GM12878 (cell line): ENCODE data around the gene TMEM135. TPM values are rescaled to one million over a fixed set of nuclear protein-coding genes. Genes with fewer than 3 reads are reported as not detected.

Experiments used
- ATAC-seq: fragments of 200-7000 bp; cut with Tn5 transposase; 3 replicates; pipeline ENCODE4 v1.9.1; 2020; ENCODE audit warnings: mild to moderate bottlenecking, moderate library complexity
- BruUV-seq: library from RNA; stranded (reverse); fragments of 400-500 nt; replicated peaks from 2 replicates; lab custom pipeline; 2021; lab: Mats Ljungman, UMichigan
- CTCF ChIA-PET: fragments of 300-600 bp; sonication (Branson Sonifier 250); formaldehyde crosslinking; extraction: SDS; loops from one replicate; lab custom pipeline; 2021; ENCODE audit warnings: inconsistent platforms; lab: Yijun Ruan, JAX
- POLR2A ChIA-PET: fragments of 350-600 bp; formaldehyde crosslinking; extraction: SDS; loops from one replicate; lab custom pipeline; 2021; ENCODE audit warnings: inconsistent platforms; lab: Charles Lee
- RAD21 ChIA-PET: fragments of 300-600 bp; sonication (Branson Sonifier 250); formaldehyde crosslinking; loops from one replicate; lab custom pipeline; 2023; ENCODE audit warnings: antibody characterized with exemption; ENCODE audit not compliant: unreplicated experiment; lab: Charles Lee
- SMC1A ChIA-PET: fragments of 300-600 bp; sonication (Branson Sonifier 250); formaldehyde crosslinking; loops from one replicate; lab custom pipeline; 2023; ENCODE audit not compliant: unreplicated experiment, uncharacterized antibody; lab: Charles Lee
- DNase-seq: peaks from one replicate; pipeline ENCODE4 v3.0.0-alpha.2; 2011; ENCODE audit warnings: low read depth, low spot score
- FAIRE-seq: peaks from 3 replicates; lab custom pipeline; 2011; peaks lifted over from hg19 to GRCh38; lab: Jason Lieb, UNC
- H2AFZ ChIP-seq: 2 replicates; pipeline ENCODE4 v1.6.0; 2011; ENCODE audit warnings: low read depth, low read length, control low read depth; ENCODE audit not compliant: control insufficient read depth
- H3K27ac ChIP-seq: 2 replicates; pipeline ENCODE4 v1.5.1; 2011; ENCODE audit warnings: control low read depth; ENCODE audit not compliant: control insufficient read depth, insufficient read depth
- H3K27me3 ChIP-seq, 2 experiments: replicated peaks in 1 of 2; 2 replicates each; pipeline versions ENCODE4 v1.6.0 to v1.6.1; 2011; ENCODE audit warnings: low read length in 1 of 2; ENCODE audit not compliant: control insufficient read depth in 2 of 2, insufficient read depth in 2 of 2
- H3K36me3 ChIP-seq, 2 experiments: 2 replicates each; pipeline ENCODE4 v1.5.1; 2011; ENCODE audit warnings: low read length in 1 of 2; ENCODE audit not compliant: control insufficient read depth in 2 of 2, insufficient read depth in 2 of 2
- H3K4me1 ChIP-seq: 2 replicates; pipeline ENCODE4 v1.6.1; 2011; ENCODE audit warnings: mild to moderate bottlenecking, low read length, moderate library complexity, mixed read lengths; ENCODE audit not compliant: control insufficient read depth, insufficient read depth
- H3K4me2 ChIP-seq: 2 replicates; pipeline ENCODE4 v1.6.0; 2011; ENCODE audit warnings: control low read depth; ENCODE audit not compliant: control insufficient read depth, insufficient read depth
- H3K4me3 ChIP-seq: fragments of 200-600 bp; sonication (generic); 2 replicates; pipeline ENCODE4 v1.5.1; 2016
- H3K79me2 ChIP-seq: 2 replicates; pipeline ENCODE4 v1.6.0; 2011; ENCODE audit warnings: low read length; ENCODE audit not compliant: control insufficient read depth, insufficient read depth
- H3K9ac ChIP-seq: 2 replicates; pipeline ENCODE4 v1.8.0; 2011; ENCODE audit warnings: low read length, control low read depth, mixed read lengths; ENCODE audit not compliant: control insufficient read depth, insufficient read depth
- H3K9me3 ChIP-seq: replicated peaks from 3 replicates; pipeline ENCODE4 v1.5.1; 2011; ENCODE audit warnings: mild to moderate bottlenecking, low read length; ENCODE audit not compliant: control insufficient read depth, insufficient read depth
- H4K20me1 ChIP-seq: 2 replicates; pipeline ENCODE4 v1.6.0; 2011; ENCODE audit not compliant: control insufficient read depth, insufficient read depth
- CBX5 ChIP-seq: sonication (generic); IDR thresholded peaks from 2 replicates; pipeline ENCODE4 v1.6.1; 2016; ENCODE audit warnings: low read depth, moderate library complexity, mild to moderate bottlenecking, inconsistent platforms
- ESRRA ChIP-seq: IDR thresholded peaks from 2 replicates; pipeline ENCODE4 v1.6.1; 2012; ENCODE audit warnings: mild to moderate bottlenecking, low read length, improper control_type of control experiment
- FOS ChIP-seq: IDR thresholded peaks from 3 replicates; pipeline ENCODE4 v1.6.1; 2011; ENCODE audit warnings: borderline replicate concordance; ENCODE audit not compliant: insufficient read length; ENCODE audit errors: extremely low read depth
- JUND ChIP-seq: IDR thresholded peaks from 2 replicates; pipeline ENCODE4 v1.6.1; 2012; ENCODE audit warnings: low read depth, mild to moderate bottlenecking, low read length, improper control_type of control experiment, moderate library complexity
- KDM1A ChIP-seq: fragments of 200-600 bp; sonication (generic); IDR thresholded peaks from 2 replicates; pipeline ENCODE4 v1.6.1; 2016; ENCODE audit warnings: borderline replicate concordance
- MEF2A ChIP-seq: IDR thresholded peaks from 2 replicates; pipeline ENCODE4 v1.6.1; 2011; ENCODE audit warnings: low read depth, mild to moderate bottlenecking, low read length, moderate library complexity; ENCODE audit not compliant: insufficient read depth
- MYB ChIP-seq: fragments of 150-350 bp; IDR thresholded peaks from 2 replicates; pipeline ENCODE4 v1.6.1; 2014; ENCODE audit warnings: mild to moderate bottlenecking, low read depth, low read length, borderline replicate concordance
- PML ChIP-seq: IDR thresholded peaks from 2 replicates; pipeline ENCODE4 v1.6.1; 2012; ENCODE audit warnings: low read length, inconsistent platforms
- RELA ChIP-seq: fragments of 450-650 bp; IDR thresholded peaks from 2 replicates; pipeline ENCODE4 v1.8.0; 2014; ENCODE audit warnings: borderline replicate concordance; ENCODE audit not compliant: partially characterized antibody
- TARDBP ChIP-seq: IDR thresholded peaks from 2 replicates; pipeline ENCODE4 v1.6.1; 2016; ENCODE audit warnings: borderline replicate concordance
- TCF12 ChIP-seq: IDR thresholded peaks from 2 replicates; pipeline ENCODE4 v1.6.1; 2011; ENCODE audit warnings: low read depth, mild to moderate bottlenecking, low read length
- TCF3 ChIP-seq: IDR thresholded peaks from 2 replicates; pipeline ENCODE4 v1.6.1; 2012; ENCODE audit warnings: low read depth, mild to moderate bottlenecking, low read length, borderline replicate concordance; ENCODE audit not compliant: insufficient read depth
- ZNF24 ChIP-seq: fragments of 450-650 bp; IDR thresholded peaks from 2 replicates; pipeline ENCODE4 v1.6.1; 2017; ENCODE audit warnings: antibody characterized with exemption, mild to moderate bottlenecking
- WGBS: methylation state at CpG from one replicate; pipeline ENCODE4 v1.1.6; 2016; ENCODE audit warnings: low lambda C conversion rate; ENCODE audit not compliant: insufficient replicate concordance, insufficient coverage; ENCODE audit errors: missing lambda C conversion rate; 5-methylcytosine and 5-hydroxymethylcytosine counted together
- in situ Hi-C: fragments of 300-500 bp; cut with MboI; formaldehyde crosslinking; loops from 9 replicates; pipeline ENCODE4 v1.14.3; 2018; ENCODE audit warnings: mixed read lengths
- intact Hi-C: fragments of 100-400 bp; cut with micrococcal nuclease; formaldehyde crosslinking; loops from one replicate; pipeline ENCODE4 v1.14.2; 2022; ENCODE audit not compliant: unreplicated experiment
- polyA plus RNA-seq, 11 experiments: library from polyadenylated mRNA; depleted of rRNA in 4 of 11; unstranded in 6 of 11; stranded (reverse) in 5 of 11; fragments of >200 nt; fragmentation: Nextera tagmentation in 4 of 11; fragmentation: Illumina TruSeq in 1 of 11; extraction: Ambion mirVana in 4 of 11; extraction: Trizol in 1 of 11; gene quantifications; 1 replicate in 1 of 11; 2 replicates in 10 of 11; pipeline versions ENCODE4 v1.2.1 to v1.2.3, GENCODE V29; 2011 to 2016; ENCODE audit warnings: inconsistent platforms in 2 of 11, missing spikeins in 2 of 11, low read depth in 1 of 11
- total RNA-seq, 4 experiments: library from RNA; depleted of rRNA in 3 of 4; stranded (reverse); fragments of >200 nt in 3 of 4; fragmentation: Illumina TruSeq in 1 of 4; extraction: Trizol in 1 of 4; gene quantifications; 2 replicates each; pipeline versions ENCODE4 v1.2.1 to v1.2.3, GENCODE V29; 2013 to 2021
- TF ChIP-seq, protein P1 (sequence below): fragments of 450-650 bp; IDR thresholded peaks from 2 replicates; pipeline ENCODE4 v1.6.1; 2017; ENCODE audit warnings: borderline replicate concordance
- TF ChIP-seq, protein P2 (sequence below): fragments of 450-650 bp; IDR thresholded peaks from 2 replicates; pipeline ENCODE4 v1.6.1; 2017; ENCODE audit warnings: mild to moderate bottlenecking, low read depth, inconsistent platforms; ENCODE audit not compliant: poor library complexity, severe bottlenecking
- TF ChIP-seq, protein P3 (sequence below): IDR thresholded peaks from 2 replicates; pipeline ENCODE4 v1.6.1; 2011; ENCODE audit warnings: low read depth, mild to moderate bottlenecking, low read length, moderate library complexity, borderline replicate concordance; ENCODE audit errors: extremely low read depth

TMEM135 gene
- total and polyA plus RNA-seq, 10 of the 15 experiments (the other 5 are each of a cell fraction or from before 2014, with no cell fraction given) = 7.2 to 117 (median 12.9) TPM

DNA sequence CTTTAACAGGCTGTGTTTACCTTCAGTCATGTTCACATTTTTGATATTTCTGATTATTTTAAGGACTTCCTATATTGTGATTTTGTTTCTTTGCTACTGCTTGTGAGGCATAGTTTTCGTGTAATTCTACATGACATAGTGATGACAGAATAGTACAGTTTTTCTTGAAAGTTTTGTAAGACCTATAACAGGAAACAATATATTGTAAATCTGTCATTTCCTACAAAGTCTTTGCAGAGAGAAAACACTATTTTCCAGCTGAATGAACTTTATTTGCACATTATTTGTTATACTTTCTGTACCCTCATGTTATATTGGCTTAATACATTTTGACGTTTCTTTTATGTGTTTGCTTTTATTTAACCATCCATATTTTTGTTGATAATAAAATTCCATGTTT, 191.1 kb downstream of the TMEM135 start (continued):
- TF ChIP-seq, protein P1, sequence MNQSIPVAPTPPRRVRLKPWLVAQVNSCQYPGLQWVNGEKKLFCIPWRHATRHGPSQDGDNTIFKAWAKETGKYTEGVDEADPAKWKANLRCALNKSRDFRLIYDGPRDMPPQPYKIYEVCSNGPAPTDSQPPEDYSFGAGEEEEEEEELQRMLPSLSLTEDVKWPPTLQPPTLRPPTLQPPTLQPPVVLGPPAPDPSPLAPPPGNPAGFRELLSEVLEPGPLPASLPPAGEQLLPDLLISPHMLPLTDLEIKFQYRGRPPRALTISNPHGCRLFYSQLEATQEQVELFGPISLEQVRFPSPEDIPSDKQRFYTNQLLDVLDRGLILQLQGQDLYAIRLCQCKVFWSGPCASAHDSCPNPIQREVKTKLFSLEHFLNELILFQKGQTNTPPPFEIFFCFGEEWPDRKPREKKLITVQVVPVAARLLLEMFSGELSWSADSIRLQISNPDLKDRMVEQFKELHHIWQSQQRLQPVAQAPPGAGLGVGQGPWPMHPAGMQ = no peak
- TF ChIP-seq TARDBP (no peak), ESRRA (no peak), RELA (no peak), MEF2A (no peak), CBX5 (no peak), TCF3 (no peak), JUND (no peak), FOS (no peak)

DNA sequence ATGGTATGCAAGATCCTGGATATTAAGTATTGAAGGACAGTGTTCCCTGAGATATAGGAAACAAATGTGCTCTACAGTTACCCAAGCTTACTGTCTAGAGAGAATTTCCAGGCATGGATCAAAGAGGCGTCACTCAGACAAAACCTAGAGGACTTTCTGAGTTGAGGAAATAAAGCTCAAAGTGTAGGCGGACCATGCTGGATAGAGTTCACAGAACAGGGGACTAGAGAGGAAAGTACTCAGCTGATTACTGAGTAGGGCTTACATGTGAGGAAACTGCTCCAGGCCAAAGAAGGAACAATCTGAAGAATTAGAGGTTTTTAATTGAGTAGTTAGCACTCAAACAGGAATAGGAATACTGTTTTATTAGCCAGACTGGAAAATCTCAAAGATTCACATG, 193.3 kb downstream of the TMEM135 start:
- ATAC-seq = no peak
- no peak for FAIRE-seq
- in situ Hi-C loops = no loop called here

More for the DNA sequence above, 193.3 kb downstream of the TMEM135 start:
- no peak overlapping the region for H3K9ac ChIP-seq
- H4K20me1 ChIP-seq = no peaks in the 10 kb centered on the region
- H3K79me2 ChIP-seq = no peaks in the 10 kb centered on the region
- intact Hi-C loops = no loop called here
- no peak overlapping the region for H3K4me3 ChIP-seq
- no TSS peak for BruUV-seq
- H2AFZ ChIP-seq = no peak overlapping the region
- POLR2A ChIA-PET = no interaction called here
- TF ChIP-seq PML (no peak), TCF12 (no peak), MYB (no peak), KDM1A (no peak), ZNF24 (no peak)
- TF ChIP-seq, protein P2, sequence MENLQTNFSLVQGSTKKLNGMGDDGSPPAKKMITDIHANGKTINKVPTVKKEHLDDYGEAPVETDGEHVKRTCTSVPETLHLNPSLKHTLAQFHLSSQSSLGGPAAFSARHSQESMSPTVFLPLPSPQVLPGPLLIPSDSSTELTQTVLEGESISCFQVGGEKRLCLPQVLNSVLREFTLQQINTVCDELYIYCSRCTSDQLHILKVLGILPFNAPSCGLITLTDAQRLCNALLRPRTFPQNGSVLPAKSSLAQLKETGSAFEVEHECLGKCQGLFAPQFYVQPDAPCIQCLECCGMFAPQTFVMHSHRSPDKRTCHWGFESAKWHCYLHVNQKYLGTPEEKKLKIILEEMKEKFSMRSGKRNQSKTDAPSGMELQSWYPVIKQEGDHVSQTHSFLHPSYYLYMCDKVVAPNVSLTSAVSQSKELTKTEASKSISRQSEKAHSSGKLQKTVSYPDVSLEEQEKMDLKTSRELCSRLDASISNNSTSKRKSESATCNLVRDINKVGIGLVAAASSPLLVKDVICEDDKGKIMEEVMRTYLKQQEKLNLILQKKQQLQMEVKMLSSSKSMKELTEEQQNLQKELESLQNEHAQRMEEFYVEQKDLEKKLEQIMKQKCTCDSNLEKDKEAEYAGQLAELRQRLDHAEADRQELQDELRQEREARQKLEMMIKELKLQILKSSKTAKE = no peak
- TF ChIP-seq, protein P3, sequence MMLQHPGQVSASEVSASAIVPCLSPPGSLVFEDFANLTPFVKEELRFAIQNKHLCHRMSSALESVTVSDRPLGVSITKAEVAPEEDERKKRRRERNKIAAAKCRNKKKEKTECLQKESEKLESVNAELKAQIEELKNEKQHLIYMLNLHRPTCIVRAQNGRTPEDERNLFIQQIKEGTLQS = no peak
- TF ChIP-seq, all 136 proteins: peak for 0
- ChIA-PET CTCF (no interaction called here), SMC1A (no interaction called here), RAD21 (no interaction called here)
- 100% methylated on average over 2 of the region's 2 CpGs for WGBS
- no peaks in the 10 kb centered on the region for H3K27me3 ChIP-seq
- no peaks in the 10 kb centered on the region for H3K4me1 ChIP-seq
- DNase-seq = no peak
- no peaks in the 10 kb centered on the region for H3K36me3 ChIP-seq
- no peak overlapping the region for H3K4me2 ChIP-seq
- H3K27ac ChIP-seq = no peak overlapping the region
- H3K9me3 ChIP-seq = peaks cover 3% of the 10 kb centered on the region; the same call in 1 of the 3 replicates
